GM21367 (cell line): Measurements from ENCODE around the gene TMOD1.
"Not testable (repeated sequence)": the region's sequence is repeated elsewhere in the genome, so short reads cannot be mapped to it uniquely, and the experiment has no call there.

Source experiments
- ATAC-seq: cut with Tn5 transposase; IDR thresholded peaks from one replicate; pipeline ENCODE4 v1.9.1; 2021; ENCODE audit not compliant: unreplicated experiment

TMOD1 gene

DNA sequence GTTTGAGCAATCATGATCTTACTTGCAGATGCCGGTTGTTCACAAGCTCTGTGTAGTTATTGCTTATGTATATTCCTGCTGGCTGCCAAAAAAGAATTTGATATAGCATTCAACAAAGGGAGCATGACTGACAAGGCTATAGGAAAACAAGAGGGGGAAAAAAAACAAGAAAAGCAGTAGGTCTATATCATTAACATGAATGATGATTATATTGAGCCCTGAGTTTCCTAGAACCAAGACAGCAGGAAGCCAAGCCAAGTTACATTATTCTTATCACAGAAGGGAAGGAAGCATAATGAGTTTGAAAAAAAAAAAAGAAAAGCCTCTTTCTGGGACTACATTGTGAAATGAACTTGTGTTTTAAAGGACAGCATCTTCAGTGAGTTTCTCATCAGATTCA is 90.7 kb downstream of the TMOD1 start:
- no peak for ATAC-seq

DNA sequence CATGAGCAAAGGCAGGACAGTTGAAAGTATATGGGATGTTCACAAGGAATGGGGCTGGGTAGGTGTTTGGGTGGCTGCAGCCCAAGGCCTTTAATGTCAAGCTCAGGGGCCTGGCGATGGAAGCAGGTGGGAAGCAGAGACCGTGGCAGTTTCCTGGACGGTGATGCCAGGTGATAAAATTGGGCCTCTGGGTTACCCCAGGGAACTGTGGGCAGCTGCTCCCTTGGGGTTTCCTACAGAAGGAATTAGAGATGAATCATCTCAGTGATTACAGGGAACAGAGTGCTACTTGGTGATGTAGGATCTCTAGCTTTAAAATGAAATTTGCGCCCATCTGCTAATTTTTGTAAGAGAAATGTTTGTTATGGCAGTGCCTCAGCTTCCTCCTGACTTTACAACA is 92.5 kb downstream of the TMOD1 start:
- no peak for ATAC-seq

DNA sequence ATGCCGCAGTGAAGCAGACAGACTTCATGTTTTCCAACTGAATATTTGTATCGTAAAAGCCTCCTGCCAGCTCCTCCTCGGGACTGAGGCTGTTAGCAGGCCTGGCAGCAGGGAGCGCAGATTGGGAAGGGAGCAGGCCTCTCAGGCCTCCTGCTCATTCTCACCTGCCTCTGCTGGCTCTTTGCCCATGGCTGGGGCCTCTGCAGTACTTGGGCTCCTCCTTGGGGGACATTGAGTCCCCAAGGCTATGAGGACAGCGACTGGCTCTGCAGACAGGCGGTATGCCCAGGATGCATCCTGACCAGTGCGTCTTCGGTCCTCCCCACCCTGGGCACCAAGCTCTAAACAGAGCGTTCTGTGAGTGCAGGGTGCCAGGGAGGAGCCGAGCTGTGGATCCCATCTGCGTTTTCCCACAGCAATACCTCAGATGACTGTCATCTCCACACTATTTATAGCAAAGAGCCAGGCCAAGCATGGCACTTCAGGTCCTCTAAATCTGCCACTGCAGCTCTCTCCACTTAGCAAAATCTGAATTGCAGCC is 93.0 kb downstream of the TMOD1 start:
- no peak for ATAC-seq

DNA sequence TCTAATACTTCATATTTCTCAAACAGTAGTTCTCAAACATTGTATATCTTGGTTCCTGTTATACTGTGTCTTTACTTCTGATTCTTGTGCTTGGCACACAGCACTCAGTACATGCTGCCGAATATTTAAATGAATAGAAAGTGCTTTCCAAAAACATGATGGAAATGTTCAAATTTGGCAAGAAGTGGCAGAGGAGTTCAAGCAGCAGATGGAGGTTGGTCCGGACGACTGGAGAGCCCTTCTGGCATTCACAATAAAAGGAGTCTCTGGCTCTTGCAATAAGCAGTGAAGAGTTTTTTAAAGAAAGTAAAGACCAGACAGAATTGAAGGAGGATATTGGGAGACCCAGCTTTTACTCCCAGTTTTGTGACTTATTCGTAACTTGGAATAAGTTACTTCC is 95.4 kb downstream of the TMOD1 start:
- ATAC-seq, result no peak

DNA sequence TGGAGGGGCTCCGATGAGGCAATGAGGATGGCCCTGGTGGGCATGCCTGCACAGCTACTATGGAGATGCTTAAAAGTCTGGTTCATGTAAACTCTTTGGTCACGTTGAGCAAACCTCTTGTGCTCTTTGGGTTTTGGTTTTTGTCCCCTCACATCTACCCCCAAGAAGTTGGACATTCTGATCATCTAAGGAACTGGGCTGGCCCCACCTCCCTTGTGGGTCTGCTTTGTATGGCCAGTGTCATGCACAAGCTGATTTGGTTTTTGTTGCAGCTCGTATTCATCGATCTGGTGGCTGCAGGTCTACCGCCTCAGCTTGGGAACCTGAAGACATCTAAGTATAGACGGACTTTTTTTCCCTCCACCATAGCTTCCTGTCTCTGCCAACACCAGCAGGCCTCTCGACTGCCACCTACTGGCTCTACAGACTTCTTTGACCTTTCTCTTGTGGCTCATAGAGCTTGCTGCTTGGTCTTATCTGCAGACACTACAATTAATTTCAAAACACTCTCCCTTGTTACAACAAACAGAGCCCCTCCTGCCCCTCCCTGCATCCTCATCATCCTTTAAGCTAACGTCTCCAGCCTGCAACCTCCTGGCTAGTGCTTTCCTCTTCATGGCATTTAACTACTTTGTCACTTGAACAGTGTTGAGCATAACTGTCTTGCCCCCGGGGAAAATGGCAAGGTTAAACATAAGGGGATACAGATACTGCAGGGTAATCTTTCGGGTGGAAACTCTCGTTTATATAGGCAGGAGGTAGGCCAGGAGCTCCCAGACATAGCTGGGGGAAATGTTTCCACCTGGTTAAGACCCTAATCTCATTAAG is 97.2 kb downstream of the TMOD1 start:
- ATAC-seq, result peak; percentile 81

DNA sequence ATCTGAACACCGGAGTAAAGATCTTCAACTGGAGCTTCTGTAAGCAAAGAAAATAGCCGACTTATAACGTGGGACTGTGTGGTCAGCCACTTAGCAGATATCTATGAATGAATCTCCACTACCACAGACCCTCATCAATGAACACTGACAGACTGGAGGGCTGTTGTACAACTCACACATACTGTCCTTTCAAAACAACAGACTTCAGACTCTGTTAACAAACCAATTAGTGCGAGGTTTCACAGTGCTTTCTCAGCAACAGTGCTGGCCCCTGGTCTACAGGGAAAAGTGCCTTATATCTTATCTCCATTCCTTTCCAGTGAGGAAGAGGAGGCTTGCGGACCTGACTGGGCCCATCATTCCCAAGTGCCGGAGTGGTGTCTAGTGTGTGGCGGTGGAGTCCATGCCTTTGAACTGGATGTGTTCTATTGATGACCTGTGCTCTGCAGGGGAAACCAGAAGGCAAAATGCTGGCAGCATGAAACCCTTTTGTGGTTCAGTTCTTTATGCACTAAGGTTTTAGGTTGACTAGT is 97.9 kb downstream of the TMOD1 start:
- no peak for ATAC-seq

DNA sequence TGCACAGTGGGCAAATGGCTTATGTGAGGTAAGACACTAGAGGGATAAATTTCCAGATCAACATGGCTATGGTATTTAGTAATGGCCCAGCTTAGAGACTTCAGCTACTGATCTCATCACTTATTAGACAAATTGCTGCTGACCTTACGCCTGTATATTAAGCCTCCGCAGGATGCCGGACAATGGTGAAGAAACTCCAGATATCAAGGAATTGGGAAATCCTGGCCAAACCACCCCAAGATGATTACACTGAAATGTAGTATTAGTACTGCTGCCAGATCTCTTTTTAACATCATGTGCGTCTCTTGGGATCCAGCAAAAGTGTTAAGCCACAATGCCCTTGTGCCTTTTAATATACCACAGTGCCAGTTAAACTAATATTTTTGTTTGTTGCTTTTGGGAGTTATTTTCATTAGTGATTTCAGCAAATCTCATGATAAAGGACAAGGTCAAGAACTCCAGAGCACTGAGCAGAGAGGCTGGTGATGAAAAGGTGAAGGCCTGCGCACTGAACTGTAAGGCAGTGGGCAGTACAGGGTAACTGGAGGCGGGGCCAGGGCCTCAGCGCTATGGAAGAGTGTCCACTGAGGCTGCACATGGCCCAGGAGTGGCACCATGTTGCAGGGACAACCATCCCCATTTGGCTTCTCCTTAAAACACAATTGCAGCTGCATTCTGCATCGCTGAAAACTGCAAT is 99.2 kb downstream of the TMOD1 start:
- no peak for ATAC-seq

DNA sequence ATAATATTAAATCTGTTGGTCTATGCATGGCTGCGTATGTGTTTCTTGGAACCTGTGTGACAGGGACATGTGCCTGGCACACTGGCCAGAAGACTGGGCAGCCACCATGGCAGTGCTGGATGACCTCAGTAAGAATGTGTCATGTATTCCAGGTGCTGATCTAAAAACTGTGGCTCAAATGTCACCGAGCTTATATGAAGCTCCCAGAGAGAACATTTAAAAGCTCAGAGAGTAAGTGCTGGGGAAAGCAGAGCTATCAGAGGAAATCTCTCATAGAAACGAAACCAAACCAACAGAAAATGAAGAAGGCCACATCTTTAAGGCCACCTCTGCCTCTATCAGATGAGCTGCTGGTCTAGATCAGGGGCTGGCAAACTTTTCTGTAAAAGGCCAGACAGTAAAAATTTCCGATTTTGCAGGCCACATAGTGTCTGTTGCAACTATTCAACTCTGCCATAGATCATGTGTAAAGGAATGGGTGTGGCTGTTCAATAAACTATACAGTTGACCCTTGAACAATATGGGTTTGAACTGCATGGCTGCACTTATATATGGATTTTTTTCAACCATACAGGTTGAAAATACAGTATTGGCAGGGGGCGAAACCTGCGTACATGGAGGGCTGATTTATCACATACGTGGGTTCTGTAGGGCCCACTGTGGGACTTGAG is 99.9 kb downstream of the TMOD1 start:
- ATAC-seq, result no peak

DNA sequence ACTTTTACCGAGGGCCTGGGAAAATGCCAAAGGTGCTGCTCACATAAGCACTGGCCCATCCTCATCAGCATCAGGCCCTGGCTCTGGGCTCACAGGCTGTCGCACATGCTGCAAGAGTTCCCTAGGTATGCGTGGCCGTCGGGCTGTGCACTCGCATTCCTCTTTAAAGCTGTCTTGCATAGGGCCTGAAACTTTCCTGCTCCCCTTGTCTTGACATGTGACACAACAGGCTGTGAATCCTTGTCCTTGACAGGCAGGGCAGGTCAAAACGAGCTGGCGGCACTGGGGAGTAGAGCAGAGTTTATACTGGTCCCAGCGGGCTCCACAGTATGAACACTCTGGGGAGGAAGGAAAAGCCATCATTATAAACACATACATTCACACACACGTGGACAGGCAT is 101.0 kb downstream of the TMOD1 start:
- no peak for ATAC-seq

DNA sequence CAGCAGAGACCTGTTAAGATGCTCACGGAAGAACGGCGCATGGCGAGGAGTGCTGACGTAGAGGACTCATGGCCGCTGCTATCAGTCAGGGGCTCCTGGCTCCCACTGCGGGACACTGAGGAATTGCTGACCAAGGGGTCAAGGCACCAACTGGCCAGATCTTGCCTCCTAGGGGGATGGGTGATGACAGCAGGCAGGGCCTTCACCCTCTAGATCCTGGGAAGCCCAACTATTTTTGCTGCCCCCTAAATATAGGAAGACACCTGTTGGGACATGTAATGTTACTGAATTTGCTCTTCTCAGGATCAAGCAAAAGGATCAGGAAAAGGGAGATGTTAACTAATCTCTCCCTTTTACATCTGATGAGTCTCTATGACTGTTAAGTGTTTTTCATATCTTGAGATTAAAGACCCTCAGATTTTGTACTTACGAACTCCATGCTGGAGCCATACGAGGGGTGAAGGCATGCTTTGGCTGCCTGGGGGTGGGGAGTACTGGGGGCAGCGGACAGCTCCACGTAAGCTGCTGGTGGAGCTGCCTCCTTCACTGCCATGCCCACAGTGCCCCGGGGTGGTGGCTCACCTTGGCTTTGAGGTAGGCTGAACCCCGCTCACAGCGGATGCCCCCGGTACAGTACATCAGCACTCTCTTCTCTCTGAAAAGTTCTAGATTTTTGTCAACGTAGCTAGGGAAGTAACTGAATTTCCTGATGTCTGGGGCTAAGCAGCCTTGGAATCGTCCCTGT is 103.6 kb downstream of the TMOD1 start:
- no peak for ATAC-seq

DNA sequence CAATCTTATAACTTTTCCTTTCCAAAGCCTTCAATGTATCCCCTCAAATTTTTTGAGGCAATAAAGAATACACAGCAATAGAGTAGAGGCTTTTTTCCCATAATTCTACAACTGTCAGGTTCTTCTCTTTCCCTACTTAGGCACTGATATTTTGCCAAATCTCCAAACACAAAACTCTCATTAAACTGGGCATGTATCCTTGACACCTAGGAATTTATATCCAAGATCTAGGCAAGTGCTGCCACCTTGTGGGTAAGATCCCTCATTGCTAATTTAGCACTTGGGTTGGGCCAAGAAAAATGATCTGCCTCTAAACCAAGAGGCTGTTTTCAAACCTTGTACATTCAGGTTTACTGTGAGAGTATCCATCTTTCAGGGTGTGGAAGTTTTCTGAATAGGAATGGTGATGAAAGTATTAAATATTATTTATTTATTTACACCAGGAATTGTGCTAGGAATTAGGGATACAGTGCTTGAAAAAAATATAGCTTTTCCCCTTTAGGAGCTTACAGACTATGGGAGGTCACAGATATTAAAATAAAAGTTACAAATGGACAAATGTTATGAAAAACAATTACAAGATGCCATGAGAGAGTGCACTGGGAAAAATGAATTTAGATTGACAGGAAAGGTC is 114.1 kb downstream of the TMOD1 start:
- no peak for ATAC-seq

DNA sequence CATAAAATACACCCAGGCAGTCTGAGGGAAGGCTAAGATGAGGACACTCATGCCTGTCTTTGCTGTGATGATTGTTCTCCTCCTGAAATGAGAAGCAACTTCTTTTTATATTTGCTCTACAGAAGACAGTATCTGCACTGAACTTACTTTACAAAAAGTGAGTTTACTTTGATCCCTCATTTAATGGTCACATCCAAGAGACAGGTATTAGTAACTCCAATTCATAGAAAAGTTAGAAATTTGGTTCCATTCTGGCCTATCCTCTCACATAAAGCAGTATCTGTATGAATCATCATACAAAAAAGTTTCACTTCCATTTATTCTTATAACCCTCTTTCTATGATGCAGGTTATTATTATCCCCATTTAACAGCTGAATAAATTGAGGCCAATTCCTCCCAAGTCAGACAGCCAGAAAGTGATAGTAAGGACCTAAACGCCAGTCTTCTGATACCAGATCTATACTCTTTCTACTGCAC is 116.5 kb downstream of the TMOD1 start:
- no peak for ATAC-seq

DNA sequence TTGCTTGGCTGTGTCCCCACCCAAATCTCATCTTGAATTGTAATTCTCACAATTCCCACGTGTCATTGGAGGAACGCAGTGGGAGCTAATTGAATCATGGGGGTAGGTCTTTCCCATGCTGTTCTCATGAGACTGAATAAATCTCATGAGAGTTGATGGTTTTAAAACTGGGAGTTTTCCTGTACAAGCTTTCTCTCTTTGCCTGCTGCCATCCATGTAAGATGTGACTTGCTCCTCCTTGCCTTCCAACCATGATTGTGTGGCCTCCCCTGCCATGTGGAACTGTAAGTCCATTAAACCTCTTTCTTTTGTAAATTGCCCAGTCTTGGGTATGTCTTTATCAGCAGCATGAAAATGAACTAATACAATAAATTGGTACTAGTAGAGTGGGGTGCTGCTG is 118.6 kb downstream of the TMOD1 start:
- ATAC-seq, result not testable (repeated sequence)

DNA sequence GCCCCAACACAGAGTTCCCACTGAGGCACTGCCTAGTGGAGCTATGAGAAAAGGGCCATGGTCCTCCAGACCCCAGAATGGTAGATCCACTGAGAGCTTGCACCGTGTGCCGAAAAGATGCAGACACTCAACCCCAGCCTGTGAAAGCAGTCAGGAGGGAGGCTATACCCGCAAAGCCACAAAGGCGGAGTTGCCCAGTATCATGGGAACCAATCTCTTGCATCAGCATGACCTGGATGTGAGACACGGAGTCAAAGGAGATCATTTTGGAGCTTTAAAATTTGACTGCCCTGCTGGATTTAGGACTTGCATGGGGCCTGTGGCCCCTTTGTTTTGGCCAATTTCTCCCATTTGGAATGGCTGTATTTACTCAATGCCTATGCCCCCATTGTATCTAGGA is 121.0 kb downstream of the TMOD1 start:
- not testable (repeated sequence) for ATAC-seq

DNA sequence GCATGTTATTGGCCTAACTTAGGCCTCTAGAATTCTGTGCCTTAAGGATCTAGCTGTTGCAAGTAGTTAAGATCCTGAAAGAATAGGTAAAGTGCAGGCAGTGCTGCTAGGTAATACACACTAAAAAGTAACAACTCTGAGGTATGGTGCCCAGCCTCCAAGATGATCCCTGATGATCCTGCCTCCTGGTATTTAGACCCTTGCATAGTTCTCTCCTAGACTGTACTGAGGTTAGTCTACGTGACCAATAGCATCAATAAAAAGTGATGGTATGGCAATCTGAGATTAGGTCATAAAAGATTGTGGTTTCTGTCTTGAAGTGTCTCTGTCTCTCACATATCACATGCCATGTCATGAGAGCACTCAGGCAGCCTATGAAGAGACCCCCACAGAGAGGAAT is 122.5 kb downstream of the TMOD1 start:
- ATAC-seq, result no peak

DNA sequence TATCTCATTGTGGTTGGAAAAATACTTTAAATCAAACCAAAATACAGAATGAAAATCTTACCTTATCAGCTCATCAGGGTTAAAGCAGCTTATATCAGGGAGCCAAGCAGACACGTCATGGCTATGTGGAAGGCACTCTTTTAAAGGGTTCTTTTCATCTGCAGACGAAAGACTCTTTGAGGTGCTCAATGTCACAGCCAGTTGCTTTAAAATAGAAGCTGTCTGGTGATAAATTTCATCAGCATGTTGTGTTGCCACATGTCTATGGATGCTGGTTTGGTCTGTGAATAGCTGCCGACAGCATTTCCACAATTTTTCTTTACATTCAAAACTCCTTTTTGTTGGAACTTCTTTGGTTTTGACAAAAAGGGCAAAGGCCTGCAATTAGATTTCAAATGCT is 124.2 kb downstream of the TMOD1 start:
- ATAC-seq, result no peak

DNA sequence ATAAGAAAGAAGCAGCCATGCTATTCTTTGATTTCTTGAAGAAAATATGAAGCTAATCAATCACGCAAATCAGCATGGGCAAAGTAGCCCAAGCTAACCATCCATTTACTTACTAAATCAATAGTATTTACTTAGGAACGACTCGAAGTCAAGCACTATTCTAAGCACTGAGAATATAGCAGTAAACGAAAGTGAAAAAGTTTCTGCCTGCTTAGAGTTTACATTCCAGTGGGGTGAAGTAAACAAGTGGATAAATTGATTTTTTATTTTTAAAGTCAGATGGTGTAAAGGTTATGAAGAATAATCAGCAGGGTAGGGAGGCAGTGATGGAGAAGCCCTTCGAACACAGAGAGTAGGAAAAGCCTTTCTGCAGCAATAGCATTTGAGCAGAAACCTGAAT is 126.2 kb downstream of the TMOD1 start:
- ATAC-seq, result no peak

DNA sequence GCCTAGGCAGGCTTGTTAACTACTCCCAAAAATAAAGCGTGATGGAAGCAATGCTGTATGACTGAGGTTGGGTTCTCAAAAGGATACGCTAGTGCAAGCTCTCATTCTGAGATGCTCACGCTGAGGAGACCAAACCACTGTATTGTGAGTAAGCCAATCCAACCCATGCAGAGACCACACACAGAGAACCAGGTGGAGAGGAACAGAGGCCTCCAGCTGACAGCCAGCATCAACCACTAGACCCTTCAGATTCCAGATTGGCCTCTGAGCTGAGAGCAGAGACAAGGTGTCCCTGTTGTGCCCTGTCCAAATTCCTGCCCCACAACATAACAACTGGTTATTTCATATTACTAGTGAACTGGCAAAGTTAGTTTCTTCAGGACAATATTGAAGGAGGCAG is 127.2 kb downstream of the TMOD1 start:
- no peak for ATAC-seq

DNA sequence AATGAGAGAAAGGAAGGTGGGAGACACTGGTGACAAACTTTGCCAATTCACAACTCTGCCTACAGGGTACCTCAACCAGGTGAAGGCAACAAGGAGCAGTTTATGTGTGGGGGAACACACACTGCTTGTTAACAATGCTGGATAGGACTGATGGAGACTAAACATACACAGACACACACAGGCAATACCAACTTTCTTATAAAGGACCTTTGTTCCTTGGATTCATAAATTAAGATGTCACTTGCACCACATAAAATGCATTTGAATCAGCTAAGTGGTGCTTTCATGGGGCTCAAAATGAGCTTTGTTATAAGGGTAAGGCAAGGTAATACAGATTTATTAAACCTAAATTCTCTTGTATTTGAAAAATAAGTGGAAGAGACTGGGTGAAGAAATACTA is 127.7 kb downstream of the TMOD1 start:
- no peak for ATAC-seq

DNA sequence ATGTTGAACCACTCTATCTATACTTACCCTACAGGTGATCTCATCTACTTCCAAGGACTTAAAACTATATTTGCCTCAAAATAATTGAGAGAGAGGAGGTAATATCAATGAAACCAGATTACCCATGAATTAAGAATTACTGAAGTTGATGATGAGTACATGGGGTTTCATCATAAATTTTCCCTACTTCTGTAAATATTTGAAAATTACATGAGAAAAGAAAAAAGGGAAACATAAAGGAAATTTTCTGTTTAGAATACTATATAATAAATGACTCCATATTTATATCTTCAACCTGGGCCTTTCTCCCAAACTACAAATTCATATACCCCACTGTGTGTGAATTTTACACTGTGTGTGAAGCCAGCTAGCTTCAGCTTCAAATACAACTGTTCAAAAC is 129.1 kb downstream of the TMOD1 start:
- ATAC-seq, result no peak
